Panc1 (cell line): ENCODE data around the gene UBTD2.

Experiments
- CTCF ChIP-seq: fragments of 450-650 bp; IDR thresholded peaks from 2 replicates; pipeline ENCODE4 v1.5.1; 2017; ENCODE audit warnings: mild to moderate bottlenecking
- POLR2AphosphoS5 ChIP-seq: IDR thresholded peaks from 2 replicates; pipeline ENCODE4 v1.6.1; 2012; ENCODE audit warnings: mild to moderate bottlenecking, low read depth, low read length, moderate library complexity
- REST ChIP-seq, 2 experiments: IDR thresholded peaks; 2 replicates each; pipeline ENCODE4 v1.6.1; 2011 to 2012; ENCODE audit warnings: low read depth in 2 of 2, control low read depth in 1 of 2, low read length in 1 of 2, mild to moderate bottlenecking in 1 of 2, moderate library complexity in 1 of 2; ENCODE audit not compliant: insufficient read depth in 1 of 2
- SIN3A ChIP-seq: IDR thresholded peaks from 2 replicates; pipeline ENCODE4 v1.6.1; 2012; ENCODE audit warnings: low read depth, mild to moderate bottlenecking, low read length, moderate library complexity, borderline replicate concordance; ENCODE audit not compliant: insufficient read depth
- TCF7L2 ChIP-seq: IDR thresholded peaks from 2 replicates; pipeline ENCODE4 v1.6.1; 2011; ENCODE audit warnings: mild to moderate bottlenecking, low read depth, low read length, inconsistent platforms

GRCh38 chr5:172303572-172304335, 20.2 kb upstream of the UBTD2 start:
- no peak for TF ChIP-seq POLR2AphosphoS5
- TF ChIP-seq CTCF, result no peak
- TF ChIP-seq REST (IDR thresholded peaks at IDR 0.05; ENCODE audit: insufficient read depth in 1 of 2, low read depth in 2 of 2, low read length in 1 of 2), result no peak
- no peak for TF ChIP-seq SIN3A
- TF ChIP-seq TCF7L2, result no peak
